NCI-H226 (cell line): ENCODE measurements around the gene CHD9.
"Not testable (repeated sequence)": the region's sequence is repeated elsewhere in the genome, so short reads cannot be mapped to it uniquely, and the experiment has no call there.

Source experiments
- DNase-seq: peaks from one replicate; pipeline ENCODE4 v3.0.0-alpha.2; 2015

Gene CHD9

DNA sequence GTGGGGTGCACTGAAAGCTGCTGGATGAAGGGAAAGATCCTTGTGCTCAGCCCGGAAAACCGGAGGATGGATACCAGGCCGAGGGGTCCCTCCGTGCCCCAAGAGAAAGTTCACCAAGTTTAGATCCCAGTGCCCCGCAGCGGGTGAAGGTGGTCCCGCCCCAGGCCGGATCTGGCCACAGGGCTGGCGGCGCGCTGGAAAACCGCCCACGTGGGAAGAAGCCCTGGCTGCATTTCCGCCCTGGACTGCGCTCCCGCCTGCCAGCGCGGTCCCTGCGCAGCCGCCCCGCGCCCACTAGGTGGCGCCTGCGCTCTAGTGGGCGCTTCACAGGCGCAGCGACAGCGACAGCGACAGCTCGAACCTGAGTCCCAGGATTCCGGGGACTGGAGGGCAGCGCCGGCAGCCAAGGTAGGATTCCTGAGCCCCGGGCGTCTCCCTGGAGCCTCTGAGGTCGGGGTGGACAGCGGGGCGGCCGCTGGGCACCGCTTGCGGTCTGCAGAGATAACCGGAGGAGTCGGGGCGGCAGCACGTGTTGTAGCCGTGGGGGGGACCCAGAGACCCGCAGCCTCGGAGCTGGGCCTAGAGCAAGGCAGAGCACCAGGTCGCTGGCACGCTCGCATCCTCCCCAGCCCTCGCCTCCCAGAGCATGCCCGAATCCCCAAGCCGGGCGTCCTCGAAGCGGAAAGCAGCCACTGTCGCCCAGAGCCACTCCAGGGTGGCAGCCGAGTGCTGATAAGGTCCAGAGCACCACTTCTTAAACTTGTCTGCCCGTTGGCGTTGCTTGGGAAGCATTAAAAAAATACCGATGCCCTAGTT, at the start of gene CHD9:
Gene CHD9, plus strand, starts transcription at position 322 of the 816 bp plus-strand sequence. CDS start 101,099 bp downstream, outside the sequence.
- peak; percentile 81 for DNase-seq

- no peak for DNase-seq
These were observed 47.7 kb upstream of the CHD9 start for GRCh38 chr16:53007095-53007494.

- DNase-seq = no peak
These were observed 40.5 kb upstream of the CHD9 start for GRCh38 chr16:53014287-53014686.

DNA sequence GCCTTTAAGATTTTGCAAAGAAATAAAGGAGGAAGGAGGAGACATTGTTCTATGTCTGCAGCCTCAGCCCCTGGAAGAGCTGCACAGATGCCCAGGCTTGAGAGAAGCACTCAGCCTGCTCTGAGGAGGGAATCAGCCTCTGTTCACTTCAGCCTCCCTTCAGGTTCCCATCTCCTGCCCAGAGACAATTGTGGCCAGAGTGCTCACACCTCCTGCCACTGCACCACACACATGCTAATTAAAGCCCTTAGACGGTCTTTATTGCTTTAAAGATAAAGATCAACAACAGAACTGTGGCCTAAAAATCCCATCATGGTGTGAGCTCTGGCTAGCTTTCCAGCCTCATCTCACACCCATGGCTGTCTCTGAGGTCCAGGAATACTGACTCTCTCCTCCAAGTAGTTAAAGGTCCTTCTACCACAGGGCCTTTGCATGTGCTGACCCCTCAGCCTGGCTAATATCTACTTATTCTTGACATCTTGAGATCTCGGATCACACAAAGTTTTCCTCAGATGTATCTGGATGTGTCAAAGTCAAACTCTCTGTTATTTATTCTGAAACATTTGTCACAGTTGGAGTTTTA, 35.9 kb upstream of the CHD9 start:
- no peak for DNase-seq

- peak; percentile 33 for DNase-seq
These were observed 32.4 kb upstream of the CHD9 start for GRCh38 chr16:53022374-53022773.

DNA sequence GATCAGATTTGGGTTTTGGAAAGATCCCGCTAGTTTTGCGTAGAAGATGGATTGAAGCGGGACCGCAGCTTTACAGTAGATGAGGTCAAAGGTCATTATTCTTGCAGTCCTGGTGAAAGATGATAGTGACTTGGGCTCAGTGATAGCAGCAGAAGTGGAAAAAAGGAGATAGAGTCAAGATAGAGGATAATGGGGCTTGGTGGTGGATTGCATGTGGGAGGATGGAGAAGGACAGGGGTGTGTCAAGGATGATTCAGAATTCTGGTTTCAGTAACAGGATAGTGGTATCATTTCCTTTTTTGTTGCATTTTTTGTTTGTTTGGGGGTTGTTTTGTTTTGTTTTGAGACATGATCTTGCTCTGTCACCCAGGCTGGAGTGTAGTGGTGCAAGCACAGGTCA, 30.7 kb upstream of the CHD9 start:
- DNase-seq = no peak

DNA sequence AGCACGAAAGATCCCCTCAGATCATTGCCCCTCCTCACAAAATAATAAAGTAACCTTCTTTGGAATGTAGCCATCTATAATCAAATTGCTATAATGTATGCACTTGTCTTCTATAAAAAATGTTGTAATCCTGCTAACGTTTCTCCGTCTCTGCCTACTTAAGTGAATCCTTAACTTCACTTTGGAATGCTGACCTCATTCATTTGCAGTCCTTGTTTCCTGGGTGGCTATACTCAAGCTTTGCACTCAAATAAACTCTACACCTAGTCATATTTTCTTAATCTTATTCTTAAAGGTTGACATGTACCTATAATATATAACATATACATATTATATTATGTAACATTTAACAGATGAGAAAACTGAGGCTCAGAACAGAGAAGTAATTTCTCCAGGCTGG, 24.8 kb upstream of the CHD9 start:
- no peak for DNase-seq

DNA sequence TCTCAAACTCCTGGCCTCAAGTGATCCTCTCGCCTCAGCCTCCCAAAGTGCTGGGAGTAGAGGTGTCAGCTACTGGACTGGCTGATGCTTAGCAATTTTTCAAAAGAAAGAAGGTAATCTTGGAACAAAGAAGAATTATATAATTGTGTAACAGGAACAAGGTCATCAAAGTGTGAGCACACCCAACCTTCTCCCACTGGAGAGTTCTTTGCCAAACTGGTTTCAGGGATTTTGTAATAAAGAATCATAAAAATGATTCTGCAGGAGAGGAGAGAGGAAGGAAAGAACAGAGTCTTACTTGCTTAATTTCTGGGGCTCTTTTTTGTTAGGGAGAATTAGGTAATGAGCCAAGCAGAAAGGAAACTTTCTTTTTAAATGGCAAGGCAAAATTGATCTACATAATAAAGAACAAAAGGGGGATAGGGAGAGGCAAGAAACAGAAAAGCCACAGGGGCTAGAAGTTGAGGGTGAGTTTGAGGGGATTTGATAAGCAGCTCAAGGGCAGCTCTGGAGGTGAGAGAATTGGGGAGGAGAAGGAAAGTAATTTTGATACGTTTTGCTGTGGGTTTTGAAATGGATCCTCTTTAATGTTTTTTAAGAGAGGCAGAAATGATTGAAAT, 23.4 kb upstream of the CHD9 start:
- no peak for DNase-seq

GRCh38 chr16:53034306-53034705, 20.5 kb upstream of the CHD9 start:
- peak; percentile 67 for DNase-seq

- no peak for DNase-seq
These were observed 19.4 kb upstream of the CHD9 start for GRCh38 chr16:53035176-53035942.

GRCh38 chr16:53036066-53036465, 18.7 kb upstream of the CHD9 start:
- no peak for DNase-seq

DNA sequence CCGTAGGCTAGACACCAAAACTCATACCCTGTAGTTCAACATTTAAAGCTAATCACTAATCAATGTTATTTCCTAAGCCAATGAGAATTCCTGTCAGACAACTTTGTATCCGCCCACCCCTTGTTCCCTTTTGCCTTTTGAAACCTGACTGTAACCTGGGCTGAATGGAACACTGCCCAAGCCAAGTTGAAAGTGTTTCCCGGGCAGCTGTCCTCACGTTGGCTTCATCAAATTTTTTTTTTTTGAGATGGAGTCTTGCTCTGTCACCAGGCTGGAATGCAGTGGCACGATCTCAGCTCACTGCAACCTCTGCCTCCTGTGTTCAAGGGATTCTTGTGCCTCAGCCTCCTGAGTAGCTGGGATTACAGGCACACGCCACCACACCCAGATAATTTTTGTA, 18.1 kb upstream of the CHD9 start:
- DNase-seq = not testable (repeated sequence)

GRCh38 chr16:53040788-53041187, 14.0 kb upstream of the CHD9 start:
- no peak for DNase-seq

DNA sequence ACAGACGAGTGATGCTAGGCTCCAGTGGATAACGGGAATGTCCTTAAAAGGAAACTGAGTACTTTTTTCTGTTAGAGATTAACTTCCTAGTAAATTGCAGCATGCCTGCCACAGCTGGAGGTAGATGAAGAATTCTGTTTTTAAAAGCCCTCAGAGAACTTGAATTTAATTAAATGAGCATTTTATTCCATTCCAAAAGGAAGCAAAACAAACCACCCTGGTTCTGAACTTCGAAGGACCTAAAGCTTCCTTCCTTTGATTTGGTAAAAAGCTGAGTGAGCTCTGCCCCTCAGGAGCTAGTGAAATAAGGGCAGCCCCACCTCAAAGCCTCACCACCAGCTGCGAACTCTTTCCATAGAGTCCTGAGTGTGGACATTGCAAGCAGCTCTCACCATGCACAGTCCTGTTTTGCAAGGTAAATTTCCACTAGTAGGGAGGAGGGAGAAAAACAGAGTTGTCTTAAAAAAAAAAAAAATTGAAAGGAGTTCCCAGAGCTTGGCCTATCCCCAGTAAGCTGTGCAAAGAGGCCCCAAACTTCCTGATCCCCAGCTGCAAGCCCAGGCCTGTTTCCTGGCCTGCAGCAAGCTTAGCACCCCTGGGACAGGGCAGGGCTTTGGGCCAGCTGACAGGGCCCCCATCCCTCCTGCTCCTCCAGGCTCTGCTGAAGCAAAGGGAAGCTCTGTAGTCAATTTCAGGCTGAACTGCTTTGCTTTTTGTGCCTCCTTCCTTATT, 13.3 kb upstream of the CHD9 start:
- no peak for DNase-seq

- DNase-seq = no peak
These were observed 12.5 kb upstream of the CHD9 start for GRCh38 chr16:53042235-53042701.

GRCh38 chr16:53043428-53043831, 11.4 kb upstream of the CHD9 start:
- no peak for DNase-seq

GRCh38 chr16:53043986-53044601, 10.7 kb upstream of the CHD9 start:
- DNase-seq = no peak

DNA sequence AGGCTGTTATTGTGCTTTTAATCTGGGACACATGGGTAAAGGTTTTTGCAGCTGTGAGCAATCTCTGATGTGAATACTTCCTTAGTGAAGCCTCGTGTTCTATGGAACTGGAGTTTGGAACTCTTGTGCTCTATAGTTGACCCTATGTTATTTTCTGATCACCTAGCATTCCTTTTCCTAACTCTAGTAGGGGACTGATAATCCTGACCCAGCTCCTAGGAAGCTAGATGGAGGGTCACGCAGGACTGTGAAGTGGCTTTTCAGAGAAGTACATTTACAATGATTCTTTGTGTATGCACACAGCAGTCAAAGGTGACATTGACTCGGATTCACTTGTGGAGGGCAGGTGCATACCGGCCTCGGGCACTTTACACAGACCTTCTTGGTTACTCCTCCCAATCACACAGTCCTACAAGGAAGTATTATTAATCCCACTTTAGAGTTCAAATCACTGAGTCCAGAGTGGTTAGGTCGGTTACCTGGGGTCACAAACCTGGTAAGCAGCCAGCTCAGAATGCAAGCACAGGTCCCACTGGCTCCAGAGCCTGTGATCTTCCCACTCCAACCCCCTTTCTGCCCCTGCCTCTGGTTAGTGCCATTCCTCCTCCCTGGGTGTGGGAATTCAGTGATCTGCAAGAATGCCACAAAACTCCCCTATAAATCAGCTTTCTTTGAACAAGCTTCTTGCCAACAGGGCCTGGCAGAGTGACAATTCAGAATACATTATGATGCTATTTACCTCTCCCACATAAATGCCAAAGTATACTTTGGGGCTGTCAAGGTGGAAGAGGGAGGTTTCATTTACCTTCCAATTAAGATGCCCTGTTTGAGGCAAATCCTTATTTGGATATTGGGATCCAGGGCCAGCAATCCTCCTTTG, 9.2 kb upstream of the CHD9 start:
- no peak for DNase-seq

GRCh38 chr16:53047515-53047914, 7.3 kb upstream of the CHD9 start:
- not testable (repeated sequence) for DNase-seq

DNA sequence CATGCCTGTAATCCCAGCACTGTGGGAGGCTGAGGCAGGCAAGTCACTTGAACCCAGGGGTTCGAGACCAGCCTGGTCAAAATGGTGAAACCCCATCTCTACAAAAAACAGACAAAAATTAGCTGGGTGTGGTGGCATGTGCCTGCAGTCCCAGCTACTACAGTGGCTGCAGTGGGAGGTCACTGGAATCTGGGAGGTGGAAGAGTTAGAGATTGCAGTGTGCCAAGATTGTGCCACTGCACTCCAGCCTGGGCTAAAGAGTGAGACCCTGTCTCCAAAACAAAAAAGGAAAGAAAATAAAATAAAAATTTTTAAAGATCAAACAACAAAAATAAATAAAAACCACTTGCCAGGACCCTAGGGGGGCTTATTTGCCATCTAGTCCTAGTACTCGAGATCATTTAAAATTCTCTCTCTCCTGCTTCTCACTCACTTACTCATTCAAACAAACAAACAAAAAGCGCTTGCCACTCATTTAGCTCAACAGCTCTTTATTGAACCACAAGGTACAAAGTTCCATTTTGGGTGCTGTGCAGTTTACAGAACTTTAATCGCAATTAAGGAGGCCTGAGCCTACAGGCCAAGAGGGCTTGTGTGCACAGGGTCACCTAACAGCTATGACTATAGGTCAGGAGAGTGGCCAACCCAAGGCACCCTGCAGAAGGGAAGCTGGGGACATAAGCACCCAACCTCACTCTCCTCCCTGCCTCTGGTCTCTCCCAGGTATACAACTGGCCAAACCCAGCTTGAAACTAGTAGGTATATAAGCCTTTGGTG, 6.5 kb upstream of the CHD9 start:
- DNase-seq = no peak
